ENCODE results near the gene POM121C.
A peak's percentile ranks its signal among the peaks of the same experiment; 100 is the strongest.
"Not testable (repeated sequence)": the region's sequence is repeated elsewhere in the genome, so short reads cannot be mapped to it uniquely, and the experiment has no call there.

The POM121C gene

GRCh38 chr7:75442101-75442464 is 44.0 kb downstream of the POM121C start:
- FAIRE-seq; DNase-seq (ENCODE audit: insufficient read length, low spot score): not testable (repeated sequence)

- not testable (repeated sequence) for FAIRE-seq; DNase-seq (ENCODE audit: insufficient read length, low spot score)
Observed at GRCh38 chr7:75439000-75439399, 47.1 kb downstream of the POM121C start.

GRCh38 chr7:75423481-75423880 is 62.6 kb downstream of the POM121C start:
- not testable (repeated sequence) for DNase-seq (ENCODE audit: insufficient read length, low spot score); FAIRE-seq

- not testable (repeated sequence) for DNase-seq (ENCODE audit: insufficient read length, low spot score); FAIRE-seq
Observed at GRCh38 chr7:75421798-75422710, 64.0 kb downstream of the POM121C start.

- not testable (repeated sequence) for FAIRE-seq; DNase-seq (ENCODE audit: insufficient read length, low spot score)
Observed at GRCh38 chr7:75420152-75420551, 65.9 kb downstream of the POM121C start.

- FAIRE-seq; DNase-seq (ENCODE audit: insufficient read length, low spot score): not testable (repeated sequence)
Observed at GRCh38 chr7:75419693-75420092, 66.4 kb downstream of the POM121C start.

- FAIRE-seq; DNase-seq (ENCODE audit: insufficient read length, low spot score): not testable (repeated sequence)
Observed at GRCh38 chr7:75419210-75419609, 66.9 kb downstream of the POM121C start.

GRCh38 chr7:75418292-75418858 is 67.7 kb downstream of the POM121C start:
- not testable (repeated sequence) for DNase-seq (ENCODE audit: insufficient read length, low spot score); FAIRE-seq

- DNase-seq (ENCODE audit: insufficient read length, low spot score); FAIRE-seq: not testable (repeated sequence)
Observed at GRCh38 chr7:75416787-75417186, 69.3 kb downstream of the POM121C start.

GRCh38 chr7:75415829-75416373 is 70.2 kb downstream of the POM121C start:
- not testable (repeated sequence) for FAIRE-seq; DNase-seq (ENCODE audit: insufficient read length, low spot score)

- FAIRE-seq; DNase-seq (ENCODE audit: insufficient read length, low spot score): not testable (repeated sequence)
Observed at GRCh38 chr7:75415428-75415817, 70.7 kb downstream of the POM121C start.

- FAIRE-seq; DNase-seq (ENCODE audit: insufficient read length, low spot score): not testable (repeated sequence)
Observed at GRCh38 chr7:75414708-75415427, 71.2 kb downstream of the POM121C start.

GRCh38 chr7:75414204-75414603 is 71.9 kb downstream of the POM121C start:
- not testable (repeated sequence) for FAIRE-seq; DNase-seq (ENCODE audit: insufficient read length, low spot score)

GRCh38 chr7:75410823-75411173 is 75.3 kb downstream of the POM121C start:
- DNase-seq (ENCODE audit: insufficient read length, low spot score); FAIRE-seq: not testable (repeated sequence)

GRCh38 chr7:75409880-75410822 is 75.9 kb downstream of the POM121C start:
- peak; percentile 80 for FAIRE-seq
- not testable (repeated sequence) for DNase-seq (ENCODE audit: insufficient read length, low spot score)

- FAIRE-seq; DNase-seq (ENCODE audit: insufficient read length, low spot score): not testable (repeated sequence)
Observed at GRCh38 chr7:75404663-75405062, 81.4 kb downstream of the POM121C start.

GRCh38 chr7:75403455-75404443 is 82.3 kb downstream of the POM121C start:
- not testable (repeated sequence) for FAIRE-seq; DNase-seq (ENCODE audit: insufficient read length, low spot score)

GRCh38 chr7:75400575-75400974 is 85.5 kb downstream of the POM121C start:
- not testable (repeated sequence) for FAIRE-seq; DNase-seq (ENCODE audit: insufficient read length, low spot score)
